HG03442 (cell line): Measurements from ENCODE around the gene CD74.

ENCODE experiments used
- ATAC-seq: cut with Tn5 transposase; IDR thresholded peaks from one replicate; pipeline ENCODE4 v1.9.1; 2021; ENCODE audit warnings: mild to moderate bottlenecking, moderate library complexity; ENCODE audit not compliant: unreplicated experiment

CD74 gene

DNA sequence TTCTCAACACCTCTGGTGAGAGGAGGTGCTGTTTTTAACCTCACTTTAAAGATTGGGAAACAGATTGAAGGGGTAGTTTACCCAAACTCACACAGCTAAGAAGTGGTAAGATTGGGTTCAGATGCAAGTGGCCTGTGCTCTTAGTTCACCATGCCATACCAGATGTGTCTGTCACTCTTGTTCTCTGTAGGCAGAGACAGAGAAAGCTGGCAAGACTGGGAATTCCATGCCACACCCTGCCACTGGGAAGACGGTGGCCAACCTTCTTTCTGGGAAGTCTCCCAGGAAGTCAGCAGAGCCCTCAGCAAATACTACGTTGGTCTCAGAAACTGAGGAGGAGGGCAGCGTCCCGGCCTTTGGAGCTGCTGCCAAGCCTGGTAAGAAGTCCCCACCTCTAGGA lies 44.2 kb downstream of the CD74 start:
- ATAC-seq = no peak

DNA sequence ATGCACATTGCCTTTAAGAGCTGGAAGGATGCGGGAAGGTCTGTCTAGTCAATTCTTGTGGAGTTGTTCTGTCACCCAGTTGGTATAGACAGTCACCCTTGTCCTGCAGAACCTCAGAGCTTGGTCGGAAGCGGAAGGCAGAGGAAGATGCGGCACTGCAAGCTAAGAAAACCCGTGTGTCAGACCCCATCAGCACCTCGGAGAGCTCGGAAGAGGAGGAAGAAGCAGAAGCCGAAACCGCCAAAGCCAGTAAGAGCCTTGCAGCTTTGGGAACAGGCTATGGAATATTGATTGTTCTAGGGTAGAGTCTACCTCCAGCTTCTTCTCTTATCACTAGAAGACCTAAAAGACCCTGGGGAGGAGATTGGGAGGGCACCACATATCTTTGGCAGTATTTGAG lies 48.7 kb downstream of the CD74 start:
- ATAC-seq = no peak

DNA sequence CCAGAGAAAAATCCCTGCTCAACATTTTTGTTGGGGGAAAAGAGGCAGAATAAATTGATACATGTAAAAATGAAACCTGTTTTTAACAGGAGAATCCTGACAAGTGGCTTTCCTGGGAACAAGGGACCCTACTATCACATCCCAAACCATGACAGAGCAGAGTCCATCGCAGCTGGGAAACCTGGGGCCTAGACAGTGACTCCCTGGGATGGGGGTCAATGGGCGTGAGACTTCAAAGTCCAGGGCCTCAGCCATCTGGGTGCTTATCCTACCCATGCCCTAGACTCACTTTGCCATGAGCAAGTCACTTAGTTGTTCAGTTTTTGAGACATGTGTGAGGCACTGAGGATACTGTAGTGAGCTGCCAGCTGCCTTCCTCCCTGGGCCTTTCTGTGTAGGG lies 49.5 kb downstream of the CD74 start:
- no peak for ATAC-seq

DNA sequence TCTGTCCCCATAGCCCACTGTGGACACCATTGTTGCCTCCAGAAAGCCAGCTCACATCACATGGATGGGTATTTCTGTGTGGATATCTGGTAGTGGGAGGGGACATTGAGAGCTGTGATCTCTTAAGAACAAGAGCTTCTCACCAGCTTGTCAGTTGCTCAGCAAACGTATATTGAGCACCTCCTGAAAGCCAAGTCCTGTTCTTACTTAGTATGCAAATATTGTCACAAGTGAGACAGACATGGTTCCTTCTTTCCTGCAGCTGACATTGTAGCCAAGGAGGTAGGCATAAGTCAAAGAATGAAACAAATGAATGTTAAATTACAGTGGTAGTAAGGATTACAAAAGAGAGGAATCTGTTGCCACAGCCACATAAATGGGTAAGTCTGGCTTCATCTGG lies 51.4 kb downstream of the CD74 start:
- peak; percentile 32 for ATAC-seq

DNA sequence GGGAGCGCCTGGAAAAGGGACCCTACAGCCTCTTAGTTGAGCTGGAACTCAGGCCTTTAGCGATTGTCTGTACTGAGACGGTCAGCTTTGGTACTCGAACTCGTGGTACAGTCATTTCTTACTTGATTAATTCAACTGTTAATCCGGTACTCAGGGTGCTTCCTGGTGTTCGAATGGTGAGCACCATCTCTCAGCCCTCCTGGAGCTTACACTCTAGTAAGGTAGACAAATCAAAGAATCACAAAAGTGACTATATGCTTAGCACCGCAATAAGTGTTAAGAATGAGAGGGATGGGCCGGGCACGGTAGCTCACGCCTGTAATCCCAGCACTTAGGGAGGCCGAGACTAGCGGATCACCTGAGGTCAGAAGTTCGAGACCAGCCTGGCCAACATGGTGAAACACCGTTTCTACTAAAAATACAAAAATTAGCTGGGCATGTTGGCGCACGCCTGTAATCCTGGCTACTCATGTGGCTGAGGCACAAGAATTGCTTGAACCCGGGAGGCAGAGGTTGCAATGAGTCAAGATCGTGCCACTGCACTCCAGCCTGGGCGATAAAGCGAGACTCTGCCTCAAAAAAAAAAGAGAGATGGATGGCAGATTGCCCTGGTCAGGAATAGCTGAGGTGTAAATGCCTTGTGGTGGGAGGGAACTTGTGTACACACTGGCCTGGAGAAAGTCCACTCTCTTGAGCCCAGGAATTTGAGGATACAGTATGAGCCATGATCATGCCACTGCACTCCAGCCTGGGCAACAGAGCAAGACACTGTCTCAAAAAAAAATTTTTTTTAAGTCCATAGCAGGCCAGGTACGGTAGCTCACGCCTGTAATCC lies 54.2 kb downstream of the CD74 start:
- no peak for ATAC-seq

DNA sequence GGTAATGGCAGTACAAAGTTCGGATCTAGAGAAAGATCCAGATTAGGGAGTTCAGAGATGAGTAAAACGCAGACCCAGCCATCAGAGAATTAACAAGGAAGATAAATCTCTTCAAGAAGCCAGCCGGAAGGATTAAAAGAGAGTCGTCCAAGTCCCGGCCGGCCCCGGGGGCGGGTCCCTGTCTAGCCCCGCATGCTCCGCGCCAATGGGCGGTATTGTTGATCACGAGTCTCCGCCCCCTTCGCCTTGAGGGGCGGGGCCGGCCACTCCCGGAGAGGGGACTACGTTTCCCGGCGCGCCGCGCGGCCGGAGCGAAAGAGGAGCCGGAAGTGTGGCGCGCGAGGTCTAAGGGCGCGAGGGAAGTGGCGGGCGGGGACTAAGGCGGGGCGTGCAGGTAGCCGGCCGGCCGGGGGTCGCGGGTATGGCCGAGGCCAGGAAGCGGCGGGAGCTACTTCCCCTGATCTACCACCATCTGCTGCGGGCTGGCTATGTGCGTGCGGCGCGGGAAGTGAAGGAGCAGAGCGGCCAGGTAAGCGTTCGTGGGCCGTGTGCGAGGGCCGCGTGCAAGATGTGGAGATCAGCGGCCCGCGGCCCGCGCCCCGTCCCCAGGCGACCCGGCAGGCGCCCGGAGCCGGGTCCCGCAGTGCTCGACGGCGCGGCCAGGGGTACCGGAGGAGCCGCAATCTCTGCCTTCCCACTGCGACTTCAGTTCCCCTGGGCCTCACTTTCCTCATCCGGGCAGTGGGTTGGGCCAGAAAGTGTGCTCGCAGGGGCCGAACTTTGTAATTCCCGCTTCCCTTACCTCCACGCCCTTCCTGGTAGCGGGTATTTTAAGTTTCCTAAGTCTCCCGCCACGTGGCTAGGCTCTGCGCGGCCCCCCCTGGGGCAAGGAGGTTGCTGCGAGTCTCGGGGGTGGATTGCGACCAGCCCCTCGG lies 55.1 kb downstream of the CD74 start, which contains the start of gene TCOF1:
Gene TCOF1, plus strand, starts transcription at position 372 of the 935 bp plus-strand sequence. Its CDS starts 50 bp downstream, at position 422.
- ATAC-seq = peak; percentile 92

DNA sequence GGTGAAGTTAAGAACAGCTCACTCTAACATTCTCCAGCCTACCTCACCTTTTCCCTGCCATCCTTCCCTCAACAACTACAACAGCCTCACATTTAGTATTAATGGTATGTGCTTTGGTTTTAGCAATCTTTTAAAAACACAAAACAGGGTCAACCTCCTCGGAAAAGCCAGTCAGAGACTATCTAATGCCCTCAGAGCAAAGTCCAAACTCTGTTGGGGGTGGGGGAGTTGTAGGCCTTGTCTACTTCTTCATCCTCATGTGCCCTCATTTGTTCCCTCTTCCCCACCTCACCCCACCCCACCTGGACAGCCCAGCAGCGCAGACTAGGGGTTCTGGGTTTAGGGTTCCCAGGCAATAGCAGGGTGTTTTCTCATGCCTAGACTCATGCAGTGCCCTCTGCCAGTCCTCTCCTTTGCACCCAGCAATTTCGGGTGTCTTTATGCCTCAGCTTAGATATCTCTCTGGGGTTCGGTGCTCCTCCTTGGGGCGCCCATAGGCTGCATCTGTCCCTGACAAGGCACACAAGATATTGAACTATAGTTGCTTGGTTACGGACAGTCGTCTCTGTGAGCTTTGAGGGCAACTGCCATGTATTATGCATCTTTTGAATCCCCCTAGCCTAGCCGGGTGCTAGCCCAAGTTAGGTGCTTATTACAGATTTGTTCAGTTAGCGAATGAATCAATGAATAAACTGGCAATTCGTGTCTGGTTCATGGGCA lies 56.0 kb downstream of the CD74 start:
- no peak for ATAC-seq

DNA sequence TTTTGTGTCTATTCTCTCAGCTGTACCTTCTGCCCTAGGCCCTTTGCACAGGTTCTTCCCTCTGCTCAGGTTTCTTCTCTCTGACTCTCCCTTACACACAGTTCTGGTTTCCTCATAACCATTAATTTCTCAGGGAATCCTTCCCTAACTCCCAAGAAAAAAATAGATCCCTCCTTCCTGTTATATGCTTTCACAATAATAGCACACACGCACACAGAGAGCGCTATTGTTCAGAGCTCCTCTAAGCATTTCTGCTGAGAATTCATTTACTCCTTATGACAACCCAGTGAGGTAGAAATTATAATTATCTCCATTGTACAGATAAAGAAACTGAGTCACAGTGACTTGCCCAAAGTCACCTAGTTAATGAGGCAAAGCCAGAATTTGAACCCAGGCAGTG lies 56.9 kb downstream of the CD74 start:
- no peak for ATAC-seq

DNA sequence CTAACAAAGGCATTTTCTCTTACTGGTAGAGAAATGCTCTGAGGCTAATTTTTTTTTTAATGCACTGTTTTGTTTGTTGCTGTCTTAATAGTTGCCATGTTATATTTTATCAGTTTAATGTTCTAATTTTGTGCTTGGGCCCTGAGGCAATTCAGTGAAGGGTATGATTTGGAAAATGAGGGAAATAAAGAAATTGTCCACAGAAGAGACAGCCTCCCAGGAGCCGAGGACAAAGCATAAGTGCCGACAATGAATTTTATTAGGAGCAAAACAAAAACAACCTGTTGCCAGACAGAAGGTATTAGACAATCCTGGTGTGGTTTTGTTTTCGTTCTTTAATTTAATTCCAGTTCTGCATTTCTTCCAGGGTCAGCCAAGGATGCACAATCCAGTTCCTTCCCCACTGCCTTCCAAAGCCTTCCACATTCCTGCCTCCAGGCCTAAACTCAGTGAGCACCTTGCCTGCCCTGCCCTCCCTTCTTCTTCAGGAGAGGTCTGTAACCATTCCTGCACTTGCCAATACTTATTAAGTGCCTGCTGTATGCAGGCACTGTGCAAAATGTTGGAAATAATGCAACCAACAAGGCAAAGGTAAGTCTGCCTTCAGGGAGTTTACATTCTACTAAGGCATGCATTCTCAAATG lies 59.6 kb downstream of the CD74 start:
- ATAC-seq = no peak

DNA sequence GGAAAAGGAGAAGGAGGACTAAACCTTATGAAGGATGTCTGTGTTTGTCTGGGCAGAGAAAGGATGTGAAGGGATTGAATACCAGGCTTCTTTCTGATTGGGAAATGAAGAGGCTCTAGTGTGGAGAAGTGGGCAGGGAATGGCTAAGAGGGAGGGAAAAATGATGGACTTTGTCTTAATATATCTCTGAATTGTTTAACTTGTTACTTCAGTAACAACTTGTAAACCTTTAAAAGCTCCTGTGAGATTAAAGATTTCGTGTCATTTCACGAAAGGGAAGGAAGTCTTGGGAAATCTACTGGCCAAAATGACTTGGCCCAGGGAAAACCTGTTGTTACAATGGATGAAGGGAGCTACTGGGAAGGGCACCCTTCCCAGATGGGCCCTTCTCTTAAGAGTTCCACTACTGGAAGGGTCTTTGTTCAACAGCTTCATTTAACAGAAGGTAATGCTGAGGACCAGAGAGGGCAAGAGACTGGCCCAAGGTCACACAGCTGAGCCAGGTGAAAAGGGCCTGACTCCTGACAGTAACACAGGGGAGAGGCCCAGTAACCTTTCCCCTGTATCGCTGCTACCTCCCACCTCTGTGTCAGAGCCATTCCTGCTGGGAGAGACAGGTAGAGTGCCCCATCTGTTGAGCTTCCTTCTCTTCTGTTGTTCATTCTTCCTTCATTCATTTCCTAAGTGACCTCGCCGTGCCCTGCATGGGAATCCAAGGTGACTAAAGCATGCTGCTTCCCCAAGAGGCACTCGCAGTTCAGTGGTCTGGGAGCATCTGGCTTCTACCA lies 60.3 kb downstream of the CD74 start:
- ATAC-seq = no peak
